Measurements from ENCODE around the gene RGS18. TPM values are rescaled to one million over a fixed set of nuclear protein-coding genes. Genes with fewer than 3 reads are reported as not detected.

Gene RGS18
- total RNA-seq, 1 experiment from 2014 or later = not detected

DNA sequence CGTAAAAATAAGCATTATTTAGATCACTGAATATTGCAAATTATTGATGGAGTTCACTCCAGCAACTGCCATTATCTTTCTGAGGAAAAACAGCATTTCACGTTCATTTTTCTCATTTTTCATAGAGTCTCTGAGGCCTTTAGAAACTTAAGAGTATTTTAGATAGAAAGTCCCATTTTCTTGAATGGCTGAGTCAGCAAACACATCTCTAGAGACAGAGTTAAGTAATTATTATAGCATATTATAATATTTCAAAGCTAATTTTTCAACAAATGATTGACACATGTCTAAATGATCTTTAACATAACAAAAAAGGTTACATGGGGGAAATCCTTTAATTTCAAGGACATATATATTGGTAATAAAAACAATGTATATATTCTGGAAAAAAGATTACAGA lies 31.8 kb downstream of the RGS18 start:
- Histone ChIP-seq H4K20me1 (ENCODE audit: low read length) (no peaks in the 10 kb centered on the region), H3K4me3 (ENCODE audit: low read length) (no peak overlapping the region), H3K9me2 (replicated peaks; ENCODE audit: low read length) (no peaks in the 10 kb centered on the region), H2AFZ (ENCODE audit: low read length) (no peak overlapping the region), H3K9me3 (ENCODE audit: low read length) (no peaks in the 10 kb centered on the region), H3K27ac (ENCODE audit: low read length) (no peak overlapping the region), H3K4me2 (ENCODE audit: low read length) (no peak overlapping the region), H3K79me2 (ENCODE audit: low read length) (no peaks in the 10 kb centered on the region), H3K27me3 (ENCODE audit: low read length) (no peaks in the 10 kb centered on the region), H3K9ac (ENCODE audit: low read length) (no peak overlapping the region), H3K36me3 (ENCODE audit: low read depth, low read length) (no peaks in the 10 kb centered on the region), H3K4me1 (ENCODE audit: insufficient read depth, low read length) (no peaks in the 10 kb centered on the region), H3F3A (ENCODE audit: low read length, unreplicated experiment) (no peaks in the 10 kb centered on the region)
- intact Hi-C loops (cut with micrococcal nuclease) = no loop called here
- ATAC-seq (no peak), DNase-seq (no peak)
- POLR2A ChIA-PET (ENCODE audit: unreplicated experiment) = no interaction called here
- CTCF ChIA-PET = no interaction called here
- BruUV-seq (replicated peaks) = no TSS peak
- no peak for TF ChIP-seq EZH2 (IDR thresholded peaks at IDR 0.05; ENCODE audit: low read length, unreplicated experiment)
- no peak for TF ChIP-seq CTCF (conservative IDR thresholded peaks at IDR 0.05; ENCODE audit: low read depth, low read length)
- TF ChIP-seq EZH2phosphoT487 (IDR thresholded peaks at IDR 0.05; ENCODE audit: borderline replicate concordance, low read length) = no peak

DNA sequence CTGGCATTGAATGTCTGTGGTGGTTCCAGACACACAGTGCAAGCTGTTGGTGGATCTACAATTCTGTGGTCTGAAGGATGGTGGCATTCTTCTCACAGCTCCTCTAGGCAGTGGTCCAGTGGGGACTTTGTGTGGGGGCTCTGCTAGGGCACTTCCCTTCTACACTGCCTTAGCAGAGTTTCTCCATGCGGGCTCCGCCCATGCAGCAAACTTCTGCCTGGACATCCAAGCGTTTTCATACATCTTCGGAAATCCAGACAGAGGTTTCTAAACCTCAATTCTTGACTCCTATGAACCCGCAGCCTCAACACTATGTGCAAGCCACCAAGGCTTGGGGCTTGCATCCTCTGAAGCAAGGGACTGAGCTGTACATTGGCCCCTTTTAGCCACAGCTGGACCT lies 43.0 kb downstream of the RGS18 start:
- ATAC-seq = no peak
- no TSS peak for BruUV-seq (replicated peaks)
- H4K20me1 ChIP-seq (ENCODE audit: low read length) = no peaks in the 10 kb centered on the region
- DNase-seq = no peak
- no peaks in the 10 kb centered on the region for H3K4me1 ChIP-seq (ENCODE audit: insufficient read depth, low read length)
- H3K36me3 ChIP-seq (ENCODE audit: low read depth, low read length) = no peaks in the 10 kb centered on the region
- intact Hi-C loops (cut with micrococcal nuclease) = no loop called here
- H3K4me3 ChIP-seq (ENCODE audit: low read length) = no peak overlapping the region
- ChIA-PET POLR2A (ENCODE audit: unreplicated experiment) (no interaction called here), CTCF (no interaction called here)
- TF ChIP-seq EZH2phosphoT487 (IDR thresholded peaks at IDR 0.05; ENCODE audit: borderline replicate concordance, low read length) = no peak
- no peak for TF ChIP-seq CTCF (conservative IDR thresholded peaks at IDR 0.05; ENCODE audit: low read depth, low read length)
- no peaks in the 10 kb centered on the region for H3F3A ChIP-seq (ENCODE audit: low read length, unreplicated experiment)
- H3K9ac ChIP-seq (ENCODE audit: low read length) = no peak overlapping the region
- H3K27ac ChIP-seq (ENCODE audit: low read length) = no peak overlapping the region
- H3K4me2 ChIP-seq (ENCODE audit: low read length) = no peak overlapping the region
- H3K27me3 ChIP-seq (ENCODE audit: low read length) = no peaks in the 10 kb centered on the region
- no peaks in the 10 kb centered on the region for H3K9me3 ChIP-seq (ENCODE audit: low read length)
- no peaks in the 10 kb centered on the region for H3K79me2 ChIP-seq (ENCODE audit: low read length)
- H3K9me2 ChIP-seq (replicated peaks; ENCODE audit: low read length) = no peaks in the 10 kb centered on the region
- no peak overlapping the region for H2AFZ ChIP-seq (ENCODE audit: low read length)

- ATAC-seq (no peak), DNase-seq (no peak)
- Histone ChIP-seq H3K4me3 (ENCODE audit: low read length) (no peak overlapping the region), H3K9me2 (replicated peaks; ENCODE audit: low read length) (no peaks in the 10 kb centered on the region), H2AFZ (ENCODE audit: low read length) (no peak overlapping the region), H3F3A (ENCODE audit: low read length, unreplicated experiment) (no peaks in the 10 kb centered on the region), H3K79me2 (ENCODE audit: low read length) (no peaks in the 10 kb centered on the region), H3K36me3 (ENCODE audit: low read depth, low read length) (no peaks in the 10 kb centered on the region), H3K27me3 (ENCODE audit: low read length) (no peaks in the 10 kb centered on the region), H3K9ac (ENCODE audit: low read length) (no peak overlapping the region), H4K20me1 (ENCODE audit: low read length) (no peaks in the 10 kb centered on the region), H3K4me2 (ENCODE audit: low read length) (no peak overlapping the region), H3K4me1 (ENCODE audit: insufficient read depth, low read length) (no peaks in the 10 kb centered on the region; the same call in 1 of the 2 replicates), H3K9me3 (ENCODE audit: low read length) (no peaks in the 10 kb centered on the region), H3K27ac (ENCODE audit: low read length) (no peak overlapping the region)
- intact Hi-C loops (cut with micrococcal nuclease) = no loop called here
- no TSS peak for BruUV-seq (replicated peaks)
- ChIA-PET CTCF (no interaction called here), POLR2A (ENCODE audit: unreplicated experiment) (no interaction called here)
- TF ChIP-seq EZH2phosphoT487 (IDR thresholded peaks at IDR 0.05; ENCODE audit: borderline replicate concordance, low read length) = no peak
- no peak for TF ChIP-seq CTCF (conservative IDR thresholded peaks at IDR 0.05; ENCODE audit: low read depth, low read length)
- TF ChIP-seq EZH2 (IDR thresholded peaks at IDR 0.05; ENCODE audit: low read length, unreplicated experiment) = no peak
Measured at GRCh38 chr1:192224396-192224795, 66.1 kb downstream of the RGS18 start.

Data from PC-3 (cell line).